CD14-positive monocyte (primary cell): ENCODE data around the gene FAM25A. TPM values are rescaled to one million over a fixed set of nuclear protein-coding genes. Genes with fewer than 3 reads are reported as not detected.

Source experiments
- DNase-seq, 3 donors: peaks; one replicate each; pipeline ENCODE4 v3.0.0-alpha.2; 2011 to 2022
- H2AFZ ChIP-seq: 2 replicates; pipeline ENCODE4 v1.6.0; 2012; ENCODE audit warnings: mild to moderate bottlenecking, low read depth, low read length, inconsistent platforms; ENCODE audit not compliant: insufficient read depth, poor library complexity, severe bottlenecking
- H3K27ac ChIP-seq, 2 donors: 1 replicate in 1 of 2; 2 replicates in 1 of 2; pipeline ENCODE4 v1.5.1; 2012 to 2013; ENCODE audit warnings: low read length in 2 of 2, control low read depth in 1 of 2, inconsistent platforms in 1 of 2, low read depth in 1 of 2, mild to moderate bottlenecking in 1 of 2
- H3K27me3 ChIP-seq, 2 donors: one replicate each; pipeline versions ENCODE4 v1.6.0 to v1.6.1; 2011 to 2013; ENCODE audit warnings: low read length in 2 of 2; ENCODE audit not compliant: control insufficient read depth in 2 of 2, insufficient read depth in 2 of 2
- H3K36me3 ChIP-seq, 2 donors: replicated peaks in 1 of 2; 1 replicate in 1 of 2; 2 replicates in 1 of 2; pipeline versions ENCODE4 v1.5.1 to v1.6.1; 2012 to 2013; ENCODE audit warnings: low read length in 2 of 2, control low read depth in 1 of 2, inconsistent platforms in 1 of 2, mild to moderate bottlenecking in 1 of 2; ENCODE audit not compliant: insufficient read depth in 2 of 2, control insufficient read depth in 1 of 2
- H3K4me1 ChIP-seq, 2 donors: 1 replicate in 1 of 2; 2 replicates in 1 of 2; pipeline versions ENCODE4 v1.5.1 to v1.6.1; 2012 to 2013; ENCODE audit warnings: low read length in 2 of 2, control low read depth in 1 of 2, inconsistent platforms in 1 of 2, mild to moderate bottlenecking in 1 of 2, moderate library complexity in 1 of 2; ENCODE audit not compliant: insufficient read depth in 2 of 2, control insufficient read depth in 1 of 2
- H3K4me2 ChIP-seq: replicated peaks from 2 replicates; pipeline ENCODE3; 2012; ENCODE audit warnings: low read length, moderate library complexity, mild to moderate bottlenecking; ENCODE audit not compliant: poor library complexity, severe bottlenecking; ENCODE audit errors: extremely low read depth
- H3K4me3 ChIP-seq, 3 experiments: fragments of 200-600 bp in 1 of 3; sonication (generic) in 1 of 3; replicated peaks in 1 of 3; 1 replicate in 2 of 3; 2 replicates in 1 of 3; pipeline ENCODE4 v1.5.1; 2011 to 2013; ENCODE audit warnings: low read length in 3 of 3, mild to moderate bottlenecking in 3 of 3, control low read depth in 2 of 3, low read depth in 2 of 3, inconsistent platforms in 1 of 3, moderate library complexity in 1 of 3
- H3K79me2 ChIP-seq: 2 replicates; pipeline ENCODE4 v1.6.0; 2012; ENCODE audit warnings: mild to moderate bottlenecking, control low read depth, inconsistent platforms, low read length, moderate library complexity; ENCODE audit not compliant: insufficient read depth
- H3K9ac ChIP-seq: 2 replicates; pipeline ENCODE4 v1.6.0; 2017; ENCODE audit warnings: low read length, mild to moderate bottlenecking; ENCODE audit not compliant: insufficient read depth, poor library complexity, severe bottlenecking
- H3K9me3 ChIP-seq, 2 donors: replicated peaks in 1 of 2; 1 replicate in 1 of 2; 2 replicates in 1 of 2; pipeline versions ENCODE4 v1.5.1 to v1.6.1; 2012 to 2013; ENCODE audit warnings: low read length in 2 of 2, control low read depth in 1 of 2; ENCODE audit not compliant: control insufficient read depth in 1 of 2, insufficient read depth in 1 of 2
- H4K20me1 ChIP-seq: 2 replicates; pipeline ENCODE4 v1.6.0; 2012; ENCODE audit warnings: mild to moderate bottlenecking, low read length, control low read depth, moderate library complexity; ENCODE audit not compliant: insufficient read depth
- H3K27ac Mint-ChIP-seq, 7 donors: one replicate each; pipeline ENCODE4 v1.8.0; 2020; ENCODE audit warnings: mild to moderate bottlenecking in 7 of 7, mixed read lengths in 7 of 7, moderate library complexity in 6 of 7, inconsistent platforms in 2 of 7
- H3K27me3 Mint-ChIP-seq, 3 donors: one replicate each; pipeline ENCODE4 v1.8.0; 2021 to 2022; ENCODE audit warnings: low read depth in 3 of 3, mild to moderate bottlenecking in 3 of 3, mixed read lengths in 3 of 3, moderate library complexity in 3 of 3, inconsistent platforms in 1 of 3
- H3K36me3 Mint-ChIP-seq, 2 donors: one replicate each; pipeline ENCODE4 v1.8.0; 2020; ENCODE audit warnings: mixed read lengths in 2 of 2, inconsistent platforms in 1 of 2, mild to moderate bottlenecking in 1 of 2
- H3K4me1 Mint-ChIP-seq: one replicate; pipeline ENCODE4 v1.8.0; 2020; ENCODE audit warnings: mild to moderate bottlenecking, mixed read lengths
- H3K4me3 Mint-ChIP-seq, 2 donors: one replicate each; pipeline ENCODE4 v1.8.0; 2020; ENCODE audit warnings: mild to moderate bottlenecking in 2 of 2, mixed read lengths in 2 of 2, moderate library complexity in 1 of 2
- H3K9me3 Mint-ChIP-seq, 7 donors: one replicate each; pipeline ENCODE4 v1.8.0; 2020 to 2022; ENCODE audit warnings: mixed read lengths in 7 of 7, mild to moderate bottlenecking in 6 of 7, moderate library complexity in 6 of 7, inconsistent platforms in 2 of 7
- CTCF ChIP-seq: fragments of 200-600 bp; IDR thresholded peaks from one replicate; pipeline ENCODE4 v1.8.0; 2022; ENCODE audit warnings: antibody characterized with exemption, mild to moderate bottlenecking
- WGBS: methylation state at CpG from one replicate; pipeline ENCODE4 v1.1.5; 2013; ENCODE audit warnings: missing lambda C conversion rate; ENCODE audit not compliant: insufficient coverage; 5-methylcytosine and 5-hydroxymethylcytosine counted together
- intact Hi-C, 2 donors: fragments of 100-400 bp; cut with micrococcal nuclease; formaldehyde crosslinking; loops; one replicate each; pipeline versions ENCODE4 v1.15.0 to v1.15.1; 2023
- polyA plus RNA-seq, 3 donors: library from polyadenylated mRNA; depleted of rRNA in 1 of 3; unstranded in 2 of 3; stranded (reverse) in 1 of 3; fragments of 300-500 nt in 2 of 3; fragments of >200 nt in 1 of 3; fragmentation: Illumina TruSeq in 2 of 3; gene quantifications; 1 replicate in 2 of 3; 2 replicates in 1 of 3; pipeline ENCODE4 v1.2.3, GENCODE V29; 2012 to 2021
- small RNA-seq: library from RNA; depleted of rRNA; stranded (forward); fragments of <200 nt; gene quantifications from one replicate; pipeline ENCODE3, GENCODE V24; 2012; ENCODE audit warnings: low read depth; ENCODE audit not compliant: insufficient read length

FAM25A gene
- polyA plus RNA-seq, 3 donors, result not detected

- no peaks in the 10 kb centered on the region for H3K9me3 Mint-ChIP-seq
- Histone ChIP-seq H3K4me3 (no peak overlapping the region), H3K79me2 (no peaks in the 10 kb centered on the region), H3K4me2 (no peak overlapping the region), H3K9me3 (no peaks in the 10 kb centered on the region), H3K27ac (no peak overlapping the region), H2AFZ (no peak overlapping the region), H3K27me3 (no peaks in the 10 kb centered on the region), H3K4me1 (no peaks in the 10 kb centered on the region), H3K9ac (no peak overlapping the region), H4K20me1 (peaks cover 32% of the 10 kb centered on the region), H3K36me3 (peaks cover 85 to 100% of the 10 kb centered on the region in 2 donors)
- H3K27me3 Mint-ChIP-seq, result no peaks in the 10 kb centered on the region
- intact Hi-C loops, result no loop called here
- DNase-seq, result no peak
- no peak overlapping the region for H3K27ac Mint-ChIP-seq
- no peaks in the 10 kb centered on the region for H3K4me1 Mint-ChIP-seq
- WGBS, result no CpG with 5 or more reads among the region's 1 CpG
- peaks cover 82 to 95% of the 10 kb centered on the region in 2 donors for H3K36me3 Mint-ChIP-seq
- H3K4me3 Mint-ChIP-seq, result no peak overlapping the region
- TF ChIP-seq CTCF, result no peak
These were observed 48.2 kb downstream of the FAM25A start for GRCh38 chr10:87068281-87068680.

DNA sequence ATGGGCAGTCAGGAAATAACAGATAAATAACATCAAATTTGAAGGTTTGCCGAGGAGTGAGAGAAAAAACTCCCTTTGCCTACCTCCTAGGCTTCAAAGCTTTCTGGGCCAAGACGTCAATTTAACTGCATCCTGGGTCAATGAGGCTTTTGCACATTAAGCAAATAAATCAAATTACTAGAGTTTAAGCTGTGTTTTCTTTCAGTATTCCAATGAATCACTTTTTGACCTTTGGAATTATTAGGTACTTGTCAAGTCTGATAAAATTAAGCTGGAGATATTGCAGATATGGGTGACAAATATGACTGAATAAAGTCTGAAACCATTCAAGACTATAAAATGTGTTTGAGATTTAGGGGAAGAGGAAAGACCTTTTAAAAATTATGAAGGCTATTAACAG is 52.4 kb downstream of the FAM25A start:
- no peak overlapping the region for H3K9ac ChIP-seq
- Mint-ChIP-seq H3K27ac (peak overlapping the region in 1 of 7 donors; percentile 5), H3K36me3 (peaks cover 58 to 84% of the 10 kb centered on the region in 2 donors), H3K27me3 (peaks cover 0 to under 1% (median 0%) of the 10 kb centered on the region in 3 donors), H3K4me3 (no peak overlapping the region), H3K4me1 (no peaks in the 10 kb centered on the region), H3K9me3 (no peaks in the 10 kb centered on the region)
- H3K27ac ChIP-seq, result no peak overlapping the region
- WGBS, result no CpG with 5 or more reads among the region's 2 CpGs
- no peak overlapping the region for H3K4me2 ChIP-seq
- no peak for TF ChIP-seq CTCF
- H4K20me1 ChIP-seq, result peaks cover 50% of the 10 kb centered on the region
- H3K4me1 ChIP-seq, result no peaks in the 10 kb centered on the region
- H3K9me3 ChIP-seq, result no peaks in the 10 kb centered on the region
- no peak overlapping the region for H2AFZ ChIP-seq
- DNase-seq, result no peak
- intact Hi-C loops, result no loop called here
- no peak overlapping the region for H3K4me3 ChIP-seq
- peaks cover 4% of the 10 kb centered on the region for H3K79me2 ChIP-seq
- peaks cover 70 to 93% of the 10 kb centered on the region in 2 donors for H3K36me3 ChIP-seq
- no peaks in the 10 kb centered on the region for H3K27me3 ChIP-seq

Small RNA genes within 50 kb of the gene (small RNA-seq; reads per million reads assigned to genes)
- gene AL136982.5 (not detected), gene BMS1P3 (not detected), gene FAM25A (not detected), gene RNU6-529P (not detected)

Other genes starting within 250 kb of the FAM25A start
- 1 to 10 TPM in 1 of 3 donors, under 1 TPM in 1, not detected in 1; 0.07 to 1.8 TPM for gene MMRN2, start 62.7 kb upstream of the FAM25A start, polyA plus RNA-seq
- 1 to 10 TPM in 1 of 3 donors, not detected in 2; 1.8 TPM for gene SNCG, start 61.7 kb upstream of the FAM25A start, polyA plus RNA-seq
- gene ADIRF, start 51.8 kb upstream of the FAM25A start, polyA plus RNA-seq, result under 1 TPM in 1 of 3 donors, not detected in 2; 0.19 TPM
- gene GLUD1, start 74.5 kb downstream of the FAM25A start, polyA plus RNA-seq, result 100 to 1,000 TPM in 2 of 3 donors, 10 to 100 TPM in 1; 63.6 to 175 (median 163) TPM
- 10 to 100 TPM; 10.2 to 16.3 (median 16.2) TPM for gene SHLD2, start 74.9 kb downstream of the FAM25A start, polyA plus RNA-seq
- gene NUTM2A, start 205.2 kb downstream of the FAM25A start, polyA plus RNA-seq, result under 1 TPM in 2 of 3 donors, not detected in 1; 0.08 to 0.83 TPM